Fibroblast of lung (primary cell): Measurements from ENCODE around the gene CHD9.

ENCODE experiments used
- EZH2 ChIP-seq: IDR thresholded peaks from 2 replicates; pipeline ENCODE4 v1.5.1; 2012; ENCODE audit warnings: low read length, control low read depth, mild to moderate bottlenecking; ENCODE audit errors: missing control alignments
- TF ChIP-seq, protein P1 (sequence below), 2 donors: IDR thresholded peaks in 1 of 2; conservative IDR thresholded peaks in 1 of 2; 1 replicate in 1 of 2; 2 replicates in 1 of 2; pipeline ENCODE4 v1.5.1; 2011 to 2012; ENCODE audit warnings: low read length in 2 of 2, control low read depth in 1 of 2, inconsistent platforms in 1 of 2, low read depth in 1 of 2, mild to moderate bottlenecking in 1 of 2

DNA sequence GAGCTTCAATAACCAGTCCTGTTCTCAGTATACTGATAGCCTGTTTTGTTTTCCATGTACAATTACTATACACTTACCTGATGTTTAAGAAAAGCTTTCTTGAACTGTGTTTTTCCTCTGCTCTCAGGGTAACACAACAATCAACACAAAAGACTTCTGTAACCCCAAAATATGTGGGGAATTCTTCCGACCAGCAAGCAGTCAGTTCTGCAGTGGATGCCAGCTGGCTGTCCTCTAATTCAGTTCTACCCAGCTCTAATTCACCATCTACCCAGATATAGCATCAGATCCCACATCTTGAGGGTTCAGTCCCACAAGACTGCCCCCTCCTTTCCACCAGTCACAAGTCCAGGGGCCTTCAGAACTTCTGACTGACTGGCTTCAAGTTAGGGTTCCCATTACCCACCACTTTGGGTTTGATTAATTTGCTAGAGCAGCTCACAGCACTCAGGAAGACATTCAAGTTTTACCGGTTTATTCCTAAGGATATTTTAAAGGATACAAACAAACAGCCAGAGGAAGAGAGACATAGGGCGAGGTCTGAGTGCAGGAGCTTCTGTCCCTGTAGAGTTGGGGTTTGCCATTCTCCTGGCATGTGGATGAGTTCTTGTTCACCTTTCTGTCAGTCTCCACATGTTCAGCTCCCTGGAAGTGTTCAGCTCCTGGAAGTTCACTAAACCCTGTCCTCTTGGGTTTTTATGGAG is 178.2 kb downstream of the CHD9 start:
- TF ChIP-seq, protein P1, sequence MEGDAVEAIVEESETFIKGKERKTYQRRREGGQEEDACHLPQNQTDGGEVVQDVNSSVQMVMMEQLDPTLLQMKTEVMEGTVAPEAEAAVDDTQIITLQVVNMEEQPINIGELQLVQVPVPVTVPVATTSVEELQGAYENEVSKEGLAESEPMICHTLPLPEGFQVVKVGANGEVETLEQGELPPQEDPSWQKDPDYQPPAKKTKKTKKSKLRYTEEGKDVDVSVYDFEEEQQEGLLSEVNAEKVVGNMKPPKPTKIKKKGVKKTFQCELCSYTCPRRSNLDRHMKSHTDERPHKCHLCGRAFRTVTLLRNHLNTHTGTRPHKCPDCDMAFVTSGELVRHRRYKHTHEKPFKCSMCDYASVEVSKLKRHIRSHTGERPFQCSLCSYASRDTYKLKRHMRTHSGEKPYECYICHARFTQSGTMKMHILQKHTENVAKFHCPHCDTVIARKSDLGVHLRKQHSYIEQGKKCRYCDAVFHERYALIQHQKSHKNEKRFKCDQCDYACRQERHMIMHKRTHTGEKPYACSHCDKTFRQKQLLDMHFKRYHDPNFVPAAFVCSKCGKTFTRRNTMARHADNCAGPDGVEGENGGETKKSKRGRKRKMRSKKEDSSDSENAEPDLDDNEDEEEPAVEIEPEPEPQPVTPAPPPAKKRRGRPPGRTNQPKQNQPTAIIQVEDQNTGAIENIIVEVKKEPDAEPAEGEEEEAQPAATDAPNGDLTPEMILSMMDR (conservative IDR thresholded peaks at IDR 0.05 in 1 of 2, IDR thresholded peaks at IDR 0.05 in 1 of 2; ENCODE audit: low read depth in 1 of 2, low read length in 2 of 2): no peak
- TF ChIP-seq EZH2: no peak
